ENCODE data around the gene OR8B3. TPM values are rescaled to one million over a fixed set of nuclear protein-coding genes. Genes with fewer than 3 reads are reported as not detected.

The OR8B3 gene
- total RNA-seq, 1 donor from 2014 or later = not detected

- H3K27me3 Mint-ChIP-seq (ENCODE audit: low read depth, unreplicated experiment) = peaks cover 8% of the 10 kb centered on the region
- Histone ChIP-seq H3K4me3 (ENCODE audit: insufficient read depth, low read depth, low read length) (no peak overlapping the region), H3K36me3 (ENCODE audit: insufficient read depth, low read length) (no peaks in the 10 kb centered on the region), H2AFZ (ENCODE audit: low read depth, low read length) (no peak overlapping the region), H3K27ac (ENCODE audit: low read depth, low read length) (no peak overlapping the region), H3K27me3 (ENCODE audit: insufficient read depth, low read length) (no peaks in the 10 kb centered on the region), H3K9ac (ENCODE audit: low read length) (no peak overlapping the region), H3K79me2 (ENCODE audit: insufficient read depth, low read length) (no peaks in the 10 kb centered on the region), H3K4me2 (ENCODE audit: low read length) (no peak overlapping the region), H3K9me3 (ENCODE audit: insufficient read depth, low read depth, low read length) (no peaks in the 10 kb centered on the region), H3K4me1 (ENCODE audit: insufficient read depth, low read length) (no peaks in the 10 kb centered on the region), H4K20me1 (ENCODE audit: insufficient read depth, low read length) (no peaks in the 10 kb centered on the region)
- DNase-seq (ENCODE audit: low read depth) (no peak), FAIRE-seq (no peak)
- H3K27ac Mint-ChIP-seq (ENCODE audit: unreplicated experiment) = no peak overlapping the region
- TF ChIP-seq, protein P1, sequence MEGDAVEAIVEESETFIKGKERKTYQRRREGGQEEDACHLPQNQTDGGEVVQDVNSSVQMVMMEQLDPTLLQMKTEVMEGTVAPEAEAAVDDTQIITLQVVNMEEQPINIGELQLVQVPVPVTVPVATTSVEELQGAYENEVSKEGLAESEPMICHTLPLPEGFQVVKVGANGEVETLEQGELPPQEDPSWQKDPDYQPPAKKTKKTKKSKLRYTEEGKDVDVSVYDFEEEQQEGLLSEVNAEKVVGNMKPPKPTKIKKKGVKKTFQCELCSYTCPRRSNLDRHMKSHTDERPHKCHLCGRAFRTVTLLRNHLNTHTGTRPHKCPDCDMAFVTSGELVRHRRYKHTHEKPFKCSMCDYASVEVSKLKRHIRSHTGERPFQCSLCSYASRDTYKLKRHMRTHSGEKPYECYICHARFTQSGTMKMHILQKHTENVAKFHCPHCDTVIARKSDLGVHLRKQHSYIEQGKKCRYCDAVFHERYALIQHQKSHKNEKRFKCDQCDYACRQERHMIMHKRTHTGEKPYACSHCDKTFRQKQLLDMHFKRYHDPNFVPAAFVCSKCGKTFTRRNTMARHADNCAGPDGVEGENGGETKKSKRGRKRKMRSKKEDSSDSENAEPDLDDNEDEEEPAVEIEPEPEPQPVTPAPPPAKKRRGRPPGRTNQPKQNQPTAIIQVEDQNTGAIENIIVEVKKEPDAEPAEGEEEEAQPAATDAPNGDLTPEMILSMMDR (IDR thresholded peaks at IDR 0.05; ENCODE audit: insufficient read depth, low read depth, low read length) = no peak
- TF ChIP-seq EZH2 (IDR thresholded peaks at IDR 0.05; ENCODE audit: insufficient read depth, low read length) = no peak
- no peaks in the 10 kb centered on the region for H3K9me3 Mint-ChIP-seq (ENCODE audit: unreplicated experiment)
- H3K4me1 Mint-ChIP-seq (ENCODE audit: low read depth, unreplicated experiment) = no peaks in the 10 kb centered on the region
- no peaks in the 10 kb centered on the region for H3K36me3 Mint-ChIP-seq (ENCODE audit: low read depth, unreplicated experiment)
- no peak overlapping the region for H3K4me3 Mint-ChIP-seq (ENCODE audit: unreplicated experiment)
Measured at GRCh38 chr11:124442847-124443246, 44.0 kb upstream of the OR8B3 start.

DNA sequence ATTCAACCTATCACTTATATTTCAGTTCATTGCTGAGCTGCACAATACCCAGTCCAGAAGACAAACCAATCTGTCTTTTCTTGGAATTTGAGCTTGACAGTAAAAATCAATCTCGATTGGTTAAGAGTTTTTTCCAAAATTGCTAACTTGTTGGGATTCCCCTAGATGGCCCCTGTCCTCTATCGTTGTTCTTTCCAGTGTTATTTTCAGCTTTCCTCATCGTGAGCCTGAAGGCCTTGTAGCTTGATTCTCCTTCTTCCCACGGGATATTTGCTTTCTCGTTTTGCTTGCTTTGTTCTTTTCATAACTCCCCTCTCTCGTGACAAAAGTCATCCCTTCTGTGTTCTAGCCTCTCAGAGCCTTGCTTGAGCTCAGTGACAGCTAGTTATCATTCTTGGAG is 43.6 kb upstream of the OR8B3 start:
- H3K27me3 Mint-ChIP-seq (ENCODE audit: low read depth, unreplicated experiment) = peaks cover 8% of the 10 kb centered on the region
- no peak overlapping the region for H3K27ac Mint-ChIP-seq (ENCODE audit: unreplicated experiment)
- Histone ChIP-seq H3K4me2 (ENCODE audit: low read length) (no peak overlapping the region), H3K4me1 (ENCODE audit: insufficient read depth, low read length) (no peaks in the 10 kb centered on the region), H3K27me3 (ENCODE audit: insufficient read depth, low read length) (no peaks in the 10 kb centered on the region), H3K4me3 (ENCODE audit: insufficient read depth, low read depth, low read length) (no peak overlapping the region), H3K36me3 (ENCODE audit: insufficient read depth, low read length) (no peaks in the 10 kb centered on the region), H3K79me2 (ENCODE audit: insufficient read depth, low read length) (no peaks in the 10 kb centered on the region), H3K9me3 (ENCODE audit: insufficient read depth, low read depth, low read length) (no peaks in the 10 kb centered on the region), H3K9ac (ENCODE audit: low read length) (no peak overlapping the region), H2AFZ (ENCODE audit: low read depth, low read length) (no peak overlapping the region), H3K27ac (ENCODE audit: low read depth, low read length) (no peak overlapping the region), H4K20me1 (ENCODE audit: insufficient read depth, low read length) (no peaks in the 10 kb centered on the region)
- no peak overlapping the region for H3K4me3 Mint-ChIP-seq (ENCODE audit: unreplicated experiment)
- FAIRE-seq (no peak), DNase-seq (ENCODE audit: low read depth) (no peak)
- no peak for TF ChIP-seq EZH2 (IDR thresholded peaks at IDR 0.05; ENCODE audit: insufficient read depth, low read length)
- TF ChIP-seq, protein P1 (IDR thresholded peaks at IDR 0.05; ENCODE audit: insufficient read depth, low read depth, low read length) = no peak
- H3K4me1 Mint-ChIP-seq (ENCODE audit: low read depth, unreplicated experiment) = no peaks in the 10 kb centered on the region
- H3K9me3 Mint-ChIP-seq (ENCODE audit: unreplicated experiment) = no peaks in the 10 kb centered on the region
- H3K36me3 Mint-ChIP-seq (ENCODE audit: low read depth, unreplicated experiment) = no peaks in the 10 kb centered on the region

GRCh38 chr11:124441519-124441918 is 42.7 kb upstream of the OR8B3 start:
- Mint-ChIP-seq H3K27ac (ENCODE audit: unreplicated experiment) (no peak overlapping the region), H3K4me1 (ENCODE audit: low read depth, unreplicated experiment) (no peaks in the 10 kb centered on the region), H3K9me3 (ENCODE audit: unreplicated experiment) (no peaks in the 10 kb centered on the region), H3K36me3 (ENCODE audit: low read depth, unreplicated experiment) (no peaks in the 10 kb centered on the region), H3K4me3 (ENCODE audit: unreplicated experiment) (no peak overlapping the region), H3K27me3 (ENCODE audit: low read depth, unreplicated experiment) (peaks cover 8% of the 10 kb centered on the region)
- Histone ChIP-seq H2AFZ (ENCODE audit: low read depth, low read length) (no peak overlapping the region), H4K20me1 (ENCODE audit: insufficient read depth, low read length) (no peaks in the 10 kb centered on the region), H3K4me3 (ENCODE audit: insufficient read depth, low read depth, low read length) (no peak overlapping the region), H3K27me3 (ENCODE audit: insufficient read depth, low read length) (no peaks in the 10 kb centered on the region), H3K9ac (ENCODE audit: low read length) (no peak overlapping the region), H3K27ac (ENCODE audit: low read depth, low read length) (no peak overlapping the region), H3K4me1 (ENCODE audit: insufficient read depth, low read length) (no peaks in the 10 kb centered on the region), H3K9me3 (ENCODE audit: insufficient read depth, low read depth, low read length) (no peaks in the 10 kb centered on the region), H3K79me2 (ENCODE audit: insufficient read depth, low read length) (no peaks in the 10 kb centered on the region), H3K36me3 (ENCODE audit: insufficient read depth, low read length) (no peaks in the 10 kb centered on the region), H3K4me2 (ENCODE audit: low read length) (no peak overlapping the region)
- no peak for TF ChIP-seq EZH2 (IDR thresholded peaks at IDR 0.05; ENCODE audit: insufficient read depth, low read length)
- TF ChIP-seq, protein P1 (IDR thresholded peaks at IDR 0.05; ENCODE audit: insufficient read depth, low read depth, low read length) = no peak
- DNase-seq (ENCODE audit: low read depth) (no peak), FAIRE-seq (no peak)

All from astrocyte (in vitro differentiated cells and primary cell).